ENCODE data around the gene FCMR. TPM values are rescaled to one million over a fixed set of nuclear protein-coding genes. Genes with fewer than 3 reads are reported as not detected.

The FCMR gene
- total and polyA plus RNA-seq, 9 of the 15 experiments (the other 6 are each of a cell fraction or from before 2014, with no cell fraction given): 0.11 to 0.82 (median 0.20) TPM; not detected in 5

DNA sequence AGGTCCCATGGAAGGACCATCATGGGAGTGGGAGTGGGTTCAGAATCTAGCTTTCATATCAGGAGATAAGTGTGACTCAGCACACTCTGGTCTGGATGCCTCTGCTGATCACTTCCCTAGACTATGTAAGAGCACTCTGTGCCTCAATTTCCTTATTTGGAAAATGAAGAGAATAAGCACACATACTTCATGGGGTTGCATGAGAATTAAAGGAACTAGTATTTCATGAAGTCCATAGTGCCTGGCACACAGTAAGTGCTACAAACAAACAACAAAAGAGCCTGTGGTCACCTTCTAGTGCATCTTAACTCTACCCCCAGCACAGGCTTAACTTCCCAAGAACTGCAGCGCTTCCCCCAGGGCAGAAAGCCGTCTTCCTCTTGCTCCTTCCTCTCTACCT is 65.9 kb downstream of the FCMR start:
- in situ Hi-C loops (cut with MboI): no loop called here
- H4K20me1 ChIP-seq (replicated peaks; ENCODE audit: control insufficient read depth, insufficient read depth, low read length): no peaks in the 10 kb centered on the region
- POLR2A ChIA-PET: interaction anchor here (0.6 to 1.3 kb wide), 3 partner anchors 10 to 1770 kb away, joined by 5 to 6 read pairs (median 5); no protein-coding TSS in a partner anchor

DNA sequence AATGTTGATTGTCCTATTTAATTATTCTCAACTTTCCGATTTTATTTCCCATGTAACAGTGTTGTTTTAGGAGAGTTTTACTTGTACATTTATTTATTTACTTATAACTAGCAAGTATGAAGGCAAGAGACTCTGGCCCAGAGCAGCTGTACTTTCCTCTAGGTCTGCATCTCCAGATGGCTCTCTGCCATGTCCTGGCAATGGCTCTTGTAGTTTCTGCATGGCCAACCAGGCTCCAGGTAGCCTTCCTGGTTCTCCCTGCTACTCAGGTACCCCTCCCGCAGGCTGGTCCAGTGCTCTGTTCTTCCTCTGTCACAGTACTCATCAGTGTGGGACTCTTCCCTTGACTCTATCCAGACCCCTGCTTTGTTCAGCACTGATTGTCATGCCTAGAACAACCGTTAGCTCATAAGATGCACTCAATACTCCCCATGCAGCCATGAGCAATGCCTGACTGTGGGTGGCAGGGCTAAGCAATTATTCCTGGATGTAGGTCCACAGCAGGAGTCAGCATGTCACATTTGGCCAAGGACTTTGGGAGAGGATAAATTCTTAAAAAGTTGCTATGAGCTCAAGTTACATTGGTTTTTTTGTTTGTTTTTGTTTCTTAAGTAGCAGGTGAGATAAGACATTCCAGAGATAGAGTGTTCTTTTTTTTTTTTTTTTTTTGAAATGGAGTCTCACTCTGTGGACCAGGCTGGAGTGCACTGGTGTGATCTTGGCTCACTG is 67.2 kb downstream of the FCMR start:
- Histone ChIP-seq H3K9ac (ENCODE audit: insufficient read depth in 1 of 2, low read depth in 2 of 2, low read length in 2 of 2) (no peak overlapping the region), H2AFZ (ENCODE audit: low read depth, low read length) (no peak overlapping the region), H3K9me3 (replicated peaks; ENCODE audit: control insufficient read depth, insufficient read depth, low read depth, low read length) (no peaks in the 10 kb centered on the region), H3K4me3 (no peak overlapping the region), H3K36me3 (ENCODE audit: control insufficient read depth, insufficient read depth, low read length) (no peaks in the 10 kb centered on the region), H3K4me2 (ENCODE audit: insufficient read depth, low read length) (no peak overlapping the region), H3K79me2 (ENCODE audit: control insufficient read depth, insufficient read depth, low read length) (no peaks in the 10 kb centered on the region), H3K9me1 (ENCODE audit: control insufficient read depth, insufficient read depth, low read length) (no peaks in the 10 kb centered on the region), H3K27ac (ENCODE audit: extremely low read depth, low read depth, low read length) (no peak overlapping the region), H3K27me3 (ENCODE audit: control insufficient read depth in 2 of 2, insufficient read depth in 2 of 2, low read length in 2 of 2) (peaks cover 3 to 24% of the 10 kb centered on the region in 2 experiments; a peak in 3 of 5 replicates), H4K20me1 (replicated peaks; ENCODE audit: control insufficient read depth, insufficient read depth, low read length) (no peaks in the 10 kb centered on the region), H3K4me1 (replicated peaks in 1 of 2; ENCODE audit: control insufficient read depth in 2 of 2, insufficient read depth in 2 of 2, low read length in 2 of 2) (no peaks in the 10 kb centered on the region)
- WGBS (ENCODE audit: insufficient coverage, low coverage, missing lambda C conversion rate): 7% methylated on average over 3 of the region's 3 CpGs
- in situ Hi-C loops (cut with MboI): no loop called here
- intact Hi-C loops (cut with micrococcal nuclease): no loop called here
- no TSS peak for BruUV-seq (replicated peaks)
- DNase-seq (ENCODE audit: extremely low read depth in 1 of 4, low spot score in 3 of 4): no peak
- no peak for ATAC-seq
- FAIRE-seq: no peak
- ChIA-PET CTCF (ENCODE audit: low intra/inter-chr PET ratio) (no interaction called here), POLR2A (interaction anchor here (0.6 to 1.3 kb wide), 5 partner anchors 9 to 303 kb away, joined by 3 to 6 read pairs (median 3); no protein-coding TSS in a partner anchor)
- TF ChIP-seq HSF4 (CRISPR knock-in tag; IDR thresholded peaks at IDR 0.05; ENCODE audit: borderline replicate concordance) (no peak), TAF9B (IDR thresholded peaks at IDR 0.05; ENCODE audit: partially characterized antibody) (no peak), KDM5B (IDR thresholded peaks at IDR 0.05; ENCODE audit: insufficient replicate concordance, low read depth, low read length) (no peak), PTBP1 (IDR thresholded peaks at IDR 0.05; ENCODE audit: low read depth, low read length) (no peak), ZNF644 (tag; IDR thresholded peaks at IDR 0.05; ENCODE audit: low read depth) (no peak), TCF7 (IDR thresholded peaks at IDR 0.05; ENCODE audit: borderline replicate concordance) (no peak), FOSL1 (tag; conservative IDR thresholded peaks at IDR 0.05) (no peak)

More for the DNA sequence above, 65.9 kb downstream of the FCMR start:
- Histone ChIP-seq H3K27me3 (ENCODE audit: control insufficient read depth in 2 of 2, insufficient read depth in 2 of 2, low read length in 2 of 2) (peaks cover 8 to 27% of the 10 kb centered on the region in 2 experiments; a peak in 4 of 5 replicates), H3K4me3 (no peak overlapping the region), H3K79me2 (ENCODE audit: control insufficient read depth, insufficient read depth, low read length) (no peaks in the 10 kb centered on the region), H3K9me1 (ENCODE audit: control insufficient read depth, insufficient read depth, low read length) (no peaks in the 10 kb centered on the region), H3K27ac (ENCODE audit: extremely low read depth, low read depth, low read length) (no peak overlapping the region), H2AFZ (ENCODE audit: low read depth, low read length) (no peak overlapping the region), H3K4me1 (replicated peaks in 1 of 2; ENCODE audit: control insufficient read depth in 2 of 2, insufficient read depth in 2 of 2, low read length in 2 of 2) (no peaks in the 10 kb centered on the region), H3K36me3 (ENCODE audit: control insufficient read depth, insufficient read depth, low read length) (no peaks in the 10 kb centered on the region), H3K9ac (ENCODE audit: insufficient read depth in 1 of 2, low read depth in 2 of 2, low read length in 2 of 2) (no peak overlapping the region), H3K4me2 (ENCODE audit: insufficient read depth, low read length) (no peak overlapping the region), H3K9me3 (replicated peaks; ENCODE audit: control insufficient read depth, insufficient read depth, low read depth, low read length) (no peaks in the 10 kb centered on the region)
- FAIRE-seq: no peak
- no peak for DNase-seq (ENCODE audit: extremely low read depth in 1 of 4, low spot score in 3 of 4)
- intact Hi-C loops (cut with micrococcal nuclease): no loop called here
- WGBS (ENCODE audit: insufficient coverage, low coverage, missing lambda C conversion rate): 8% methylated on average over 2 of the region's 2 CpGs
- no TSS peak for BruUV-seq (replicated peaks)
- TF ChIP-seq ZNF143 (CRISPR knock-in tag; IDR thresholded peaks at IDR 0.05): no peak
- peak; percentile 44 for TF ChIP-seq NFE2 (IDR thresholded peaks at IDR 0.05; ENCODE audit: low read depth)
- TF ChIP-seq SAFB2 (IDR thresholded peaks at IDR 0.05; ENCODE audit: borderline replicate concordance, low read depth, low read length, severe bottlenecking): no peak
- no peak for TF ChIP-seq CHCHD3 (CRISPR knock-in tag; IDR thresholded peaks at IDR 0.05)
- TF ChIP-seq NFYB (IDR thresholded peaks at IDR 0.05; ENCODE audit: extremely low read depth, insufficient read length): no peak
- no peak for TF ChIP-seq MTA3 (IDR thresholded peaks at IDR 0.05; ENCODE audit: borderline replicate concordance)
- CTCF ChIA-PET (ENCODE audit: low intra/inter-chr PET ratio): interaction anchor here (1.3 kb wide), 1 partner anchor 56 kb away, joined by 3 read pairs; no protein-coding TSS in a partner anchor
- no peak for ATAC-seq

Measured in K562 (cell line).